SK-MEL-5 (cell line): ENCODE measurements around the gene AMPD2. TPM values are rescaled to one million over a fixed set of nuclear protein-coding genes. Genes with fewer than 3 reads are reported as not detected.

ENCODE experiments used
- small RNA-seq, 2 experiments: library from RNA; depleted of rRNA; stranded (forward); fragments of <200 nt; gene quantifications; one replicate each; pipeline ENCODE3, GENCODE V24; 2014
- total RNA-seq: library from RNA; depleted of rRNA; stranded (reverse); fragments of >200 nt; shearing (Covaris generic); gene quantifications from 2 replicates; pipeline ENCODE4 v1.2.3, GENCODE V29; 2014; rRNA removed

Gene AMPD2
- total RNA-seq, 1 experiment from 2014 or later: 31.9 TPM

Small RNAs within 50 kb of the gene (small RNA-seq; reads per million reads assigned to genes)
- gene RNU6V: 0 to 0.05 reads per million in 2 experiments

Other genes with a start within 250 kb of the AMPD2 start
- gene SORT1, start 221.9 kb upstream of the AMPD2 start, total RNA-seq: 23.7 and 25.8 TPM in 2 replicates
- 103 and 108 TPM in 2 replicates for gene PSMA5, start 193.4 kb upstream of the AMPD2 start, total RNA-seq
- gene SYPL2, start 153.3 kb upstream of the AMPD2 start, total RNA-seq: 0.35 and 0.37 TPM in 2 replicates
- gene ATXN7L2, start 135.9 kb upstream of the AMPD2 start, total RNA-seq: 0.88 and 1.4 TPM in 2 replicates
- 4.5 and 4.7 TPM in 2 replicates for gene CYB561D1, start 125.7 kb upstream of the AMPD2 start, total RNA-seq
- gene AMIGO1, start 110.1 kb upstream of the AMPD2 start, total RNA-seq: 2.4 and 2.6 TPM in 2 replicates
- gene GPR61, start 80.0 kb upstream of the AMPD2 start, total RNA-seq: 0.03 and 0.98 TPM in 2 replicates
- 8.3 TPM in 2 replicates for gene GNAI3, start 71.2 kb upstream of the AMPD2 start, total RNA-seq
- 0.11 and 0.18 TPM in 2 replicates for gene GNAT2, start 221 bp upstream of the AMPD2 start, total RNA-seq
- gene GSTM4, start 36.3 kb downstream of the AMPD2 start, total RNA-seq: 32.1 and 43.6 TPM in 2 replicates
- gene GSTM2, start 48.2 kb downstream of the AMPD2 start, total RNA-seq: 2.2 and 5.9 TPM in 2 replicates
- gene GSTM1, start 68.0 kb downstream of the AMPD2 start, total RNA-seq: not detected in 2 replicates
- gene GSTM5, start 92.4 kb downstream of the AMPD2 start, total RNA-seq: not detected in 2 replicates
- 67.6 and 72.1 TPM in 2 replicates for gene GSTM3, start 121.2 kb downstream of the AMPD2 start, total RNA-seq
- not detected in 2 replicates for gene EPS8L3, start 144.1 kb downstream of the AMPD2 start, total RNA-seq